HPDE6-E6E7 (cell line): ENCODE results near the gene CLSTN2.

ENCODE experiments used
- DNase-seq: peaks from one replicate; pipeline ENCODE4 v3.0.0; 2011; ENCODE audit warnings: missing footprints; ENCODE audit errors: extremely low spot score

The CLSTN2 gene

GRCh38 chr3:140093742-140094141 is 158.8 kb downstream of the CLSTN2 start:
- DNase-seq: peak; percentile 4

GRCh38 chr3:140094487-140094886 is 159.5 kb downstream of the CLSTN2 start:
- no peak for DNase-seq

GRCh38 chr3:140096037-140096436 is 161.1 kb downstream of the CLSTN2 start:
- no peak for DNase-seq

- DNase-seq: no peak
Measured at GRCh38 chr3:140097874-140098635, 163.1 kb downstream of the CLSTN2 start.

- DNase-seq: no peak
Measured at GRCh38 chr3:140100479-140100878, 165.5 kb downstream of the CLSTN2 start.

- DNase-seq: no peak
Measured at GRCh38 chr3:140103166-140103565, 168.2 kb downstream of the CLSTN2 start.

GRCh38 chr3:140103986-140104645 is 169.1 kb downstream of the CLSTN2 start:
- no peak for DNase-seq

GRCh38 chr3:140113996-140114788 is 179.2 kb downstream of the CLSTN2 start:
- no peak for DNase-seq

GRCh38 chr3:140114789-140115080 is 179.8 kb downstream of the CLSTN2 start:
- no peak for DNase-seq

GRCh38 chr3:140117096-140117526 is 182.1 kb downstream of the CLSTN2 start:
- no peak for DNase-seq

- DNase-seq: no peak
Measured at GRCh38 chr3:140122183-140122582, 187.2 kb downstream of the CLSTN2 start.

GRCh38 chr3:140128217-140128616 is 193.2 kb downstream of the CLSTN2 start:
- no peak for DNase-seq

- DNase-seq: peak; percentile 12
Measured at GRCh38 chr3:140128631-140129030, 193.6 kb downstream of the CLSTN2 start.

- DNase-seq: no peak
Measured at GRCh38 chr3:140129768-140130284, 194.8 kb downstream of the CLSTN2 start.

GRCh38 chr3:140131895-140132294 is 196.9 kb downstream of the CLSTN2 start:
- DNase-seq: no peak

- DNase-seq: no peak
Measured at GRCh38 chr3:140134231-140134965, 199.4 kb downstream of the CLSTN2 start.

- no peak for DNase-seq
Measured at GRCh38 chr3:140135461-140135860, 200.5 kb downstream of the CLSTN2 start.

- DNase-seq: no peak
Measured at GRCh38 chr3:140143367-140144069, 208.5 kb downstream of the CLSTN2 start.

GRCh38 chr3:140145528-140145927 is 210.5 kb downstream of the CLSTN2 start:
- no peak for DNase-seq

GRCh38 chr3:140146668-140147067 is 211.7 kb downstream of the CLSTN2 start:
- DNase-seq: no peak

- no peak for DNase-seq
Measured at GRCh38 chr3:140147965-140148490, 213.0 kb downstream of the CLSTN2 start.
